K562 (cell line): ENCODE results near the gene KCNAB1. TPM values are rescaled to one million over a fixed set of nuclear protein-coding genes. Genes with fewer than 3 reads are reported as not detected.

Experiments used
- ATAC-seq: fragments of 200-7000 bp; cut with Tn5 transposase; 3 replicates; pipeline ENCODE4 v1.9.1; 2020; ENCODE audit warnings: moderate library complexity
- BruUV-seq: library from RNA; stranded (reverse); fragments of 400-500 nt; replicated peaks from 2 replicates; lab custom pipeline; 2021; lab: Mats Ljungman, UMichigan
- CTCF ChIA-PET: fragments of 300-600 bp; formaldehyde crosslinking; extraction: SDS; loops from one replicate; lab custom pipeline; 2021; ENCODE audit warnings: low intra/inter-chr PET ratio; lab: Yijun Ruan, JAX
- POLR2A ChIA-PET: fragments of 300-600, 350-650 bp; sonication (Branson Sonifier 250); formaldehyde crosslinking; extraction: SDS; loops from one replicate; lab custom pipeline; 2021; ENCODE audit warnings: antibody characterized with exemption, inconsistent platforms; lab: Yijun Ruan, JAX
- DNase-seq, 4 experiments: peaks; one replicate each; pipeline versions ENCODE4 v3.0.0 to v3.0.0-alpha.2; 2011 to 2018; ENCODE audit warnings: low spot score in 3 of 4, mixed read lengths in 3 of 4; ENCODE audit errors: extremely low read depth in 1 of 4
- FAIRE-seq: peaks from 2 replicates; lab custom pipeline; 2011; peaks lifted over from hg19 to GRCh38; lab: Jason Lieb, UNC
- H2AFZ ChIP-seq: 2 replicates; pipeline ENCODE4 v1.6.0; 2011; ENCODE audit warnings: low read depth, low read length, control low read depth, inconsistent platforms
- H3K27ac ChIP-seq: fragments of 200-600 bp; 3 replicates; pipeline ENCODE4 v1.8.0; 2011; ENCODE audit warnings: low read depth, mild to moderate bottlenecking, control low read depth, inconsistent platforms, low read length, moderate library complexity, mixed read lengths; ENCODE audit errors: extremely low read depth
- H3K27me3 ChIP-seq, 2 experiments: fragments of 300-600 bp in 1 of 2; 2 replicates in 1 of 2; 3 replicates in 1 of 2; pipeline versions ENCODE4 v1.6.0 to v1.8.0; 2011; ENCODE audit warnings: inconsistent platforms in 2 of 2, low read length in 2 of 2, mild to moderate bottlenecking in 1 of 2, mixed read lengths in 1 of 2, moderate library complexity in 1 of 2; ENCODE audit not compliant: control insufficient read depth in 2 of 2, insufficient read depth in 2 of 2
- H3K36me3 ChIP-seq: fragments of 300-600 bp; 3 replicates; pipeline ENCODE4 v1.8.0; 2011; ENCODE audit warnings: mild to moderate bottlenecking, low read length, inconsistent platforms; ENCODE audit not compliant: control insufficient read depth, insufficient read depth
- H3K4me1 ChIP-seq, 2 experiments: fragments of 200-600 bp in 1 of 2; replicated peaks in 1 of 2; 2 replicates in 1 of 2; 3 replicates in 1 of 2; pipeline versions ENCODE4 v1.5.1 to v1.8.0; 2011; ENCODE audit warnings: inconsistent platforms in 2 of 2, low read length in 2 of 2, mild to moderate bottlenecking in 1 of 2, mixed read lengths in 1 of 2, moderate library complexity in 1 of 2; ENCODE audit not compliant: control insufficient read depth in 2 of 2, insufficient read depth in 2 of 2
- H3K4me2 ChIP-seq: 2 replicates; pipeline ENCODE4 v1.6.1; 2011; ENCODE audit warnings: low read length, control low read depth, inconsistent platforms, mixed read lengths; ENCODE audit not compliant: insufficient read depth
- H3K4me3 ChIP-seq: fragments of 200-600 bp; sonication (generic), shearing (Covaris generic); 2 replicates; pipeline ENCODE4 v1.5.1; 2016; ENCODE audit warnings: control low read depth, inconsistent platforms
- H3K79me2 ChIP-seq: fragments of 200-600 bp; 3 replicates; pipeline ENCODE4 v1.8.0; 2011; ENCODE audit warnings: low read length, inconsistent platforms; ENCODE audit not compliant: control insufficient read depth, insufficient read depth
- H3K9ac ChIP-seq, 2 experiments: 2 replicates each; pipeline versions ENCODE4 v1.6.0 to v1.6.1; 2011; ENCODE audit warnings: low read depth in 2 of 2, low read length in 2 of 2, control low read depth in 1 of 2, inconsistent platforms in 1 of 2, mild to moderate bottlenecking in 1 of 2, mixed read lengths in 1 of 2; ENCODE audit not compliant: insufficient read depth in 1 of 2
- H3K9me1 ChIP-seq: one replicate; pipeline ENCODE4 v1.6.0; 2011; ENCODE audit warnings: inconsistent platforms, mild to moderate bottlenecking, low read length, moderate library complexity; ENCODE audit not compliant: control insufficient read depth, insufficient read depth
- H3K9me3 ChIP-seq: replicated peaks from 2 replicates; pipeline ENCODE4 v1.5.1; 2011; ENCODE audit warnings: low read depth, low read length, inconsistent platforms; ENCODE audit not compliant: control insufficient read depth, insufficient read depth
- H4K20me1 ChIP-seq: replicated peaks from 2 replicates; pipeline ENCODE4 v1.6.1; 2011; ENCODE audit warnings: low read length, inconsistent platforms, mixed read lengths; ENCODE audit not compliant: control insufficient read depth, insufficient read depth
- LCOR ChIP-seq: sonication (generic); formaldehyde crosslinking; IDR thresholded peaks from 2 replicates; pipeline ENCODE4 v1.8.0; 2022; ENCODE audit warnings: mild to moderate bottlenecking, missing genetic modification reagents
- PHF8 ChIP-seq: fragments of 200-600 bp; sonication (generic); IDR thresholded peaks from 2 replicates; pipeline ENCODE4 v1.6.1; 2012; ENCODE audit warnings: mixed run types, mild to moderate bottlenecking, inconsistent platforms, low read length, moderate library complexity, borderline replicate concordance
- RAD21 ChIP-seq, 2 experiments: fragments of 250-450 bp in 1 of 2; fragments of 450-650 bp in 1 of 2; sonication (Bioruptor Pico) in 1 of 2; formaldehyde crosslinking in 1 of 2; IDR thresholded peaks in 1 of 2; conservative IDR thresholded peaks in 1 of 2; 2 replicates each; pipeline versions ENCODE4 v1.4.0 to v1.8.0; 2020 to 2022; ENCODE audit warnings: mild to moderate bottlenecking in 2 of 2, moderate library complexity in 1 of 2
- TRIM25 ChIP-seq: fragments of 450-650 bp; IDR thresholded peaks from 2 replicates; pipeline ENCODE4 v1.7.0; 2016; ENCODE audit warnings: borderline replicate concordance
- ZNF133 ChIP-seq: fragments of 250-450 bp; sonication (Bioruptor Pico); IDR thresholded peaks from 2 replicates; pipeline ENCODE4 v1.4.0; 2020; ENCODE audit warnings: mild to moderate bottlenecking
- WGBS: fragments of 100-300 bp; shearing (Covaris generic); methylation state at CpG from one replicate; pipeline ENCODE4 v1.1.6; 2016; ENCODE audit warnings: low coverage, mixed read lengths; ENCODE audit not compliant: insufficient coverage; ENCODE audit errors: missing lambda C conversion rate; 5-methylcytosine and 5-hydroxymethylcytosine counted together
- in situ Hi-C: fragments of 300-500 bp; cut with MboI; formaldehyde crosslinking; loops from 4 replicates; pipeline ENCODE4 v1.15.0; 2018; ENCODE audit warnings: inconsistent platforms, mixed read lengths
- intact Hi-C: fragments of 100-400 bp; cut with micrococcal nuclease; formaldehyde crosslinking; loops from 2 replicates; pipeline ENCODE4 v1.14.2; 2022
- polyA plus RNA-seq, 8 experiments: library from polyadenylated mRNA; depleted of rRNA in 4 of 8; stranded (reverse) in 5 of 8; unstranded in 3 of 8; fragments of >200 nt; fragmentation: Nextera tagmentation in 2 of 8; fragmentation: Illumina TruSeq in 1 of 8; extraction: Ambion mirVana in 2 of 8; extraction: Trizol in 1 of 8; gene quantifications; 2 replicates each; pipeline versions ENCODE4 v1.2.1 to v1.2.3, GENCODE V29; 2011 to 2014; ENCODE audit warnings: inconsistent platforms in 1 of 8, missing spikeins in 1 of 8
- total RNA-seq, 7 experiments: library from RNA; depleted of rRNA in 6 of 7; stranded (reverse); fragments of >200 nt in 6 of 7; fragmentation: Illumina TruSeq in 2 of 7; extraction: Trizol in 2 of 7; gene quantifications; 2 replicates each; pipeline versions ENCODE4 v1.2.1 to v1.2.3, GENCODE V29; 2011 to 2021; ENCODE audit warnings: low replicate concordance in 1 of 7

The KCNAB1 gene
- total and polyA plus RNA-seq, 9 of the 15 experiments (the other 6 are each of a cell fraction or from before 2014, with no cell fraction given): 0.14 to 1.2 (median 0.51) TPM

DNA sequence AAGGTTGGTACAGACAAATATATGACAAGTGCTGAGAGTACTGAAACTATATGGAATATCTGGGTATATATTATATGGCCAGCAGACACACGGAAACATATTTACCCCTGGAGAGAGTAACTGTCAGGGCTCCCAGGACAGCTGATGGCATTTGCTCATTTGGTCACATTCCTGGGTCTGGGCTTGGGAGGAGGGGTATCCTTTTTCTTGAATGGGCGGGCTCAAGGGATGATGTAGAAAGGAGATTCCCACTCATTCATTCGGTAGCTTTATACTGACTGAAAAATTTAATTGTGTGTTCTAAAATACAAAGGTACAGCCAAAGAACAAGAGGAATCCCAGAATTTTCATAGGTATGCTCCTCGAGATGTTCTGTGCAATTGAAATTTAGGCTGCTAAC is 131.0 kb downstream of the KCNAB1 start:
- TF ChIP-seq PHF8 (no peak), RAD21 (CRISPR knock-in tag; conservative IDR thresholded peaks at IDR 0.05 in 1 of 2, IDR thresholded peaks at IDR 0.05 in 1 of 2) (no peak), LCOR (CRISPR knock-in tag) (no peak), TRIM25 (no peak), ZNF133 (CRISPR knock-in tag) (no peak)
- WGBS: 0% methylated on average over 4 of the region's 4 CpGs
- no peaks in the 10 kb centered on the region; a peak in 1 of 5 replicates for H3K27me3 ChIP-seq

More for the DNA sequence above, 131.0 kb downstream of the KCNAB1 start:
- DNase-seq (no peak), ATAC-seq (no peak), FAIRE-seq (no peak)
- no TSS peak for BruUV-seq
- Histone ChIP-seq H3K4me2 (no peak overlapping the region), H3K9me1 (no peaks in the 10 kb centered on the region), H3K9me3 (no peaks in the 10 kb centered on the region), H3K9ac (no peak overlapping the region), H4K20me1 (no peaks in the 10 kb centered on the region), H2AFZ (no peak overlapping the region), H3K4me3 (no peak overlapping the region), H3K36me3 (no peaks in the 10 kb centered on the region), H3K79me2 (no peaks in the 10 kb centered on the region), H3K4me1 (no peaks in the 10 kb centered on the region), H3K27ac (no peak overlapping the region)
- ChIA-PET CTCF (no interaction called here), POLR2A (no interaction called here)
- intact Hi-C loops: no loop called here
- in situ Hi-C loops: no loop called here
